ENCODE measurements around the gene ADPGK. TPM values are rescaled to one million over a fixed set of nuclear protein-coding genes. Genes with fewer than 3 reads are reported as not detected.
A peak's percentile ranks its signal among the peaks of the same experiment; 100 is the strongest.
"Not testable (repeated sequence)": the region's sequence is repeated elsewhere in the genome, so short reads cannot be mapped to it uniquely, and the experiment has no call there.

ADPGK gene
- total RNA-seq, 1 experiment from 2014 or later, result 52.9 TPM

GRCh38 chr15:72724028-72724427, 59.5 kb downstream of the ADPGK start:
- CTCF ChIA-PET, result no interaction called here
- BruUV-seq (replicated peaks), result no TSS peak

DNA sequence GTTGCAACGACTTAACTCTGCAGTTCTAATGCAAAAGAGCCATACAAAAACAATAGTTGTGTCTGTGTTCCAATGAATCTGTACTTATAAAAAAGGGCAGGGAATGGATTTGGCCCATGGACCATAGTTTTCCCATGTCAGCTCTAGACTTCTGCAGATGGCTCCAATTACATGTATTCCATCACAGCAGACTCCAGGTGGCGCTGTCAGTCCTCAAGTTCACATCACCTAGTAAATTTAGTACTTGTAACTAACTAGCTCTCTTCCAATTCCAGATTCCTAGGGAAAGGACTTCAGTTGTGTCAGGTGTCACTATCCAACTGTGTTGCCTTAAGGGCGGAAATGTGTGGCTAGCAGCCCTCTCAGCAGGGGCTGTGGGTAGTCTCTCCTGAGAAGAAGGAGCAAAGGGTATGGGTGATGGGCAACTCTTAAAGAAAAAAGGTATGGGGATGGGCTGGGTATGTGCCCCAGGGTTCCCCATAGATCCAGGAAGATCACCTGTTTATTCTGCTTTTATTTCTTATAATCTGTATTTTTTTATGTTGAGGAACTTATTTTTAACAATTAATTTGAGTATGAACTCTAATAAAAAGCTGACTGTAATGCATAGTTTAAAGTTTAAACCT, 61.4 kb downstream of the ADPGK start:
- no peaks in the 10 kb centered on the region for H3K36me3 ChIP-seq (ENCODE audit: low read depth, low read length)
- BruUV-seq (replicated peaks), result no TSS peak
- no peak overlapping the region for H3K4me2 ChIP-seq (ENCODE audit: low read length)
- H3K9ac ChIP-seq (ENCODE audit: low read length), result no peak overlapping the region
- no peaks in the 10 kb centered on the region for H3K9me2 ChIP-seq (replicated peaks; ENCODE audit: low read length)
- TF ChIP-seq EZH2phosphoT487 (IDR thresholded peaks at IDR 0.05; ENCODE audit: borderline replicate concordance, low read length) (no peak), EZH2 (IDR thresholded peaks at IDR 0.05; ENCODE audit: low read length, unreplicated experiment) (no peak)
- TF ChIP-seq, protein P1, sequence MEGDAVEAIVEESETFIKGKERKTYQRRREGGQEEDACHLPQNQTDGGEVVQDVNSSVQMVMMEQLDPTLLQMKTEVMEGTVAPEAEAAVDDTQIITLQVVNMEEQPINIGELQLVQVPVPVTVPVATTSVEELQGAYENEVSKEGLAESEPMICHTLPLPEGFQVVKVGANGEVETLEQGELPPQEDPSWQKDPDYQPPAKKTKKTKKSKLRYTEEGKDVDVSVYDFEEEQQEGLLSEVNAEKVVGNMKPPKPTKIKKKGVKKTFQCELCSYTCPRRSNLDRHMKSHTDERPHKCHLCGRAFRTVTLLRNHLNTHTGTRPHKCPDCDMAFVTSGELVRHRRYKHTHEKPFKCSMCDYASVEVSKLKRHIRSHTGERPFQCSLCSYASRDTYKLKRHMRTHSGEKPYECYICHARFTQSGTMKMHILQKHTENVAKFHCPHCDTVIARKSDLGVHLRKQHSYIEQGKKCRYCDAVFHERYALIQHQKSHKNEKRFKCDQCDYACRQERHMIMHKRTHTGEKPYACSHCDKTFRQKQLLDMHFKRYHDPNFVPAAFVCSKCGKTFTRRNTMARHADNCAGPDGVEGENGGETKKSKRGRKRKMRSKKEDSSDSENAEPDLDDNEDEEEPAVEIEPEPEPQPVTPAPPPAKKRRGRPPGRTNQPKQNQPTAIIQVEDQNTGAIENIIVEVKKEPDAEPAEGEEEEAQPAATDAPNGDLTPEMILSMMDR (conservative IDR thresholded peaks at IDR 0.05; ENCODE audit: low read depth, low read length), result peak; percentile 86
- DNase-seq (peak; percentile 72), ATAC-seq (peak; percentile 58)
- H3K9me3 ChIP-seq (ENCODE audit: low read length), result no peaks in the 10 kb centered on the region
- H3K4me1 ChIP-seq (ENCODE audit: insufficient read depth, low read length), result no peaks in the 10 kb centered on the region
- ChIA-PET CTCF (interaction anchor here (0.6 to 1.0 kb wide), 5 partner anchors 11 to 519 kb away, joined by 3 to 6 read pairs (median 3); no protein-coding TSS in a partner anchor), POLR2A (ENCODE audit: unreplicated experiment) (interaction anchor here (0.6 kb wide), 1 partner anchor 50 kb away, joined by 4 read pairs; no protein-coding TSS in a partner anchor)
- H3K27ac ChIP-seq (ENCODE audit: low read length), result no peak overlapping the region
- H4K20me1 ChIP-seq (ENCODE audit: low read length), result no peaks in the 10 kb centered on the region
- intact Hi-C loops (cut with micrococcal nuclease), result loop anchor here (1.0 kb wide), 1 partner anchor 49 kb away; no protein-coding TSS in a partner anchor
- no peak overlapping the region for H2AFZ ChIP-seq (ENCODE audit: low read length)
- H3K4me3 ChIP-seq (ENCODE audit: low read length), result no peak overlapping the region
- H3F3A ChIP-seq (ENCODE audit: low read length, unreplicated experiment), result no peaks in the 10 kb centered on the region
- no peaks in the 10 kb centered on the region for H3K27me3 ChIP-seq (ENCODE audit: low read length)
- H3K79me2 ChIP-seq (ENCODE audit: low read length), result no peaks in the 10 kb centered on the region

More at GRCh38 chr15:72724028-72724427, 59.5 kb downstream of the ADPGK start:
- no peak overlapping the region for H3K4me2 ChIP-seq (ENCODE audit: low read length)
- no peak overlapping the region for H3K4me3 ChIP-seq (ENCODE audit: low read length)
- no peaks in the 10 kb centered on the region for H3F3A ChIP-seq (ENCODE audit: low read length, unreplicated experiment)
- TF ChIP-seq EZH2 (IDR thresholded peaks at IDR 0.05; ENCODE audit: low read length, unreplicated experiment), result no peak
- TF ChIP-seq, protein P1 (conservative IDR thresholded peaks at IDR 0.05; ENCODE audit: low read depth, low read length), result no peak
- TF ChIP-seq EZH2phosphoT487 (IDR thresholded peaks at IDR 0.05; ENCODE audit: borderline replicate concordance, low read length), result no peak
- H3K27ac ChIP-seq (ENCODE audit: low read length), result 0 out of 2 replicates have a peak overlapping the region, but pooled peaks have one; percentile 5
- H3K9me2 ChIP-seq (replicated peaks; ENCODE audit: low read length), result no peaks in the 10 kb centered on the region
- POLR2A ChIA-PET (ENCODE audit: unreplicated experiment), result no interaction called here
- H3K4me1 ChIP-seq (ENCODE audit: insufficient read depth, low read length), result no peaks in the 10 kb centered on the region
- no peaks in the 10 kb centered on the region for H3K79me2 ChIP-seq (ENCODE audit: low read length)
- intact Hi-C loops (cut with micrococcal nuclease), result no loop called here
- no peaks in the 10 kb centered on the region for H3K27me3 ChIP-seq (ENCODE audit: low read length)
- H3K36me3 ChIP-seq (ENCODE audit: low read depth, low read length), result no peaks in the 10 kb centered on the region
- H3K9ac ChIP-seq (ENCODE audit: low read length), result no peak overlapping the region
- no peak for DNase-seq
- ATAC-seq, result peak; percentile 77
- H3K9me3 ChIP-seq (ENCODE audit: low read length), result no peaks in the 10 kb centered on the region
- H4K20me1 ChIP-seq (ENCODE audit: low read length), result no peaks in the 10 kb centered on the region
- no peak overlapping the region for H2AFZ ChIP-seq (ENCODE audit: low read length)

DNA sequence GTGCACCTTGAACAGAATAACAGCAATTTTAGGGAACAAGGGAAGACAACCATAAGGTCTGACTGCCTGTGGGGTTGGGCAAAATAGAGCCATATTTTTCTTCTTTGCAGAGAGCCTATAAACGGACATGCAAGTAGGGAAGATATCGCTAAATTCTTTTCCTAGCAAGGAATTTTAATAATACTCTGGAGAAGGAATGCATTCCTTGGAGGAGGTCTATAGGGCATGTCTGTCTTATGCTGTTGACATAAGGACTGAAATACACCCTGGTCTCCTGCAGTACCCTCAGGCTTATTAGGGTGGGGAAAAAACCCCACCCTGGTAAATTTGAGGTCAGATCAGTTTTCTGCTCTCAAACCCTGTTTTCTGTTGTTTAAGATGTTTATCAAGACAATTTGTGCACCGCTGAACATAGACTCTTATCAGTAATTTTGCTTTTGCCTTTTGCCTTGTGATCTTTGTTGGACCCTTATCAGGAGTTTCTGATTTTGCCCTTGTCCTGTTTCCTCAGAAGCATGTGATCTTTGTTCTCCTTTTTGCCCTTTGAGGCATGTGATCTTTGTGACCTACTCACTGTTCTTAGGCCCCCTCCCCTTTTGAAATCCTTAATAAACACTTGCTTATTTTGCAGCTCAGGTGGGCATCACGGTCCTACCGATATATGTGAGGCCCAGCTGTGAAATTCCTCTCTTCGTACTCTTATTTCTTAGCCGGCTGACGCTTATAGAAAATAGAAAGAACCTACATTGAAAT, 74.8 kb downstream of the ADPGK start:
- H3K36me3 ChIP-seq (ENCODE audit: low read depth, low read length); H3K79me2 ChIP-seq (ENCODE audit: low read length); H3F3A ChIP-seq (ENCODE audit: low read length, unreplicated experiment); H3K9ac ChIP-seq (ENCODE audit: low read length); H3K9me2 ChIP-seq (replicated peaks; ENCODE audit: low read length); POLR2A ChIA-PET (ENCODE audit: unreplicated experiment); H3K27ac ChIP-seq (ENCODE audit: low read length); H3K4me3 ChIP-seq (ENCODE audit: low read length); H3K4me2 ChIP-seq (ENCODE audit: low read length); H3K4me1 ChIP-seq (ENCODE audit: insufficient read depth, low read length); H4K20me1 ChIP-seq (ENCODE audit: low read length); ATAC-seq; DNase-seq; H3K27me3 ChIP-seq (ENCODE audit: low read length); H3K9me3 ChIP-seq (ENCODE audit: low read length); intact Hi-C loops (cut with micrococcal nuclease); H2AFZ ChIP-seq (ENCODE audit: low read length); CTCF ChIA-PET; BruUV-seq (replicated peaks): not testable (repeated sequence)

All from PC-3 (cell line).